Islet precursor cell (in vitro differentiated cells): ENCODE results near the gene FGF14.

ENCODE experiments used
- DNase-seq: peaks from one replicate; pipeline ENCODE4 v3.0.0-alpha.2; 2018

FGF14 gene

DNA sequence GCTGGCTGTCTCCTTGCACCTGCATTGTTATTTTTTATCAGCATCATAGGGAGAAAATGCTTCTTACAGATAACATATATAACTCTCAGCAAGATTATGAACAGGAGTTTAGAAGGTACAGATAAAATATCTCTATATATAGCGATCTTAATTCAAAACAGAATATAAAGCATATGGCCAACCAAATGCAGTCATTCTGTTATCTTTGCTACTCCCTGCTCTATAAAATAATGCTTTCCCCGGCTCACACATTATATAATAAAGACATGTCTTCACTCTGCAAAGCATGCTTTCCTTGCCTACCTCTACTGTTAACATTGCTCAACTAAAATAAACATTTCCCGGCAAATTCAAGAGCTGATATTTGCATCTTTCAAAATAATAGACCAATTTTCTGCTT is 161.7 kb downstream of the FGF14 start:
- DNase-seq = no peak

DNA sequence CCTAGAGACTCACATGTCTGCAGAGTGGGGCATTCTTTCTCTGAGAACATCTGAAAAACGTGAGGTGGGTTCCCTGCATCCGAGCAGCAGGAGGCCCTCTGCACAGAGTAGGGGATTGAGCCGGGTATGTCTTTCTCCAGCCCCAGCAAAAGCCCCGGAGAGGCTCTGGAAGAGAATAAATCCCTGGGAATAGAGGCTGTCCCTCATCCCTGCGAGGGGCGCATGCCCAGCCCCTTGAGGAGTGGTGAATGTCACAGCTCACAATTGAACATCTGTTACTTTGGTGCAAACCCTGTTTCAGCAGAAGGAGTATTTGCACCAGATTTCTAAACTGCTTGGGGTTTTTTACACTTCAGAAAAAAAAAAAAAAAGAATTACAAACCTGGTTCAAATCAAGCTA is 164.6 kb downstream of the FGF14 start:
- no peak for DNase-seq

DNA sequence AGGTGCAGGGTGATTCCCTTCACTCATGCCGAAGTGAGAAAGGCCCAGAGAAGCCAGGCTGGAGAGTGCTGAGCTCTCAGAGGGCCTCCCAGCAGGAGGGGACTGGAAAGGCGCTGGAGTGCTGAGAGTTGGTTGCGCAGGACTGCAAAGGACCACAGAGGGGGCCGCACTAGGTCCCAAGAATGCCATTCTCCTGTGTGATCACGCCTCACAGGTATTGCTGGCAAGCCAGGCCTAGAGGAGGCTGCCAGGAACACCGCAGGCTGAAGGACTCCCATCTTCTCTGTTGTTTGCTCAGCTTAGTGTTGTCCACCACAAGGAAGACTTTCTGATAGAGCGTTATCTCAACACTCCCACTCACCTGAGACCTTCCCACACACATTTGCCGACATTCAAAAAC is 165.0 kb downstream of the FGF14 start:
- DNase-seq = peak; percentile 52

DNA sequence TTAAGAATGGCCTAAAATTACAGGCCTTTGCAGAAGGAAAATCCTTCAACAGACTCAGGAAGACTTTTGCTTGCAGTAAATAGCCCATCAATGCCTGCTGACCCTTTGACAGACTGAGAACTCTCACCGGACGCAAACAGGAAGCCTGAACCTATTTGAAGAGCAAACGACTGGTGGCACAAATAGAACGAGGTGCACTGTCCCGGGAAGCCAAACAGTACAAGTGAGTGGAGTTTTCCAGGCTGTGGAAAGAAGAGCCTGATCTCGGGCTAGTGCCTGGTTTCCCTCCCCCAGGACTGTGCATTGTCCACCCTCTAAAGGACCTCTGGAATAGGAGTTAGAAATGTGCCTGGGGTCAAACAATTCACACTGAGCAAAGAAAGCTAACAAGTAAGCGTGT is 165.5 kb downstream of the FGF14 start:
- DNase-seq = no peak

DNA sequence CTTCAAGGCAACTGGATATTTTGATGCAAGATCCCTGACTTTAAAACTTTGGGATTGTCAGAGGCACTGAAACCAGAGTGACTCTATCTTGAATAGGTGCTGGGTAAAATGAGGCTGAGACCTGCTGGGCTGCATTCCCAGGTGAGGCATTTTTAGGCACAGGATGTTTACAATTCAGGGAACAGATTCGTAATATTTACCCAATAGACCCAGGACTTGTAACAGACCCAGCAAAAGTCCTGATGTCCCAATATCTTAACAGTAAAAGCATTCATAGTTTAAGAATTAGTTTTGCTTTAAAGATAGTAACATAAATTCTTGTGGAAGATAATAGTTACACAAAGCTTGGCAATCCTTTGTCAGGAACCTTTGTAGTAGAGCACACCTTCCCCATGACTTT is 166.2 kb downstream of the FGF14 start:
- DNase-seq = no peak

DNA sequence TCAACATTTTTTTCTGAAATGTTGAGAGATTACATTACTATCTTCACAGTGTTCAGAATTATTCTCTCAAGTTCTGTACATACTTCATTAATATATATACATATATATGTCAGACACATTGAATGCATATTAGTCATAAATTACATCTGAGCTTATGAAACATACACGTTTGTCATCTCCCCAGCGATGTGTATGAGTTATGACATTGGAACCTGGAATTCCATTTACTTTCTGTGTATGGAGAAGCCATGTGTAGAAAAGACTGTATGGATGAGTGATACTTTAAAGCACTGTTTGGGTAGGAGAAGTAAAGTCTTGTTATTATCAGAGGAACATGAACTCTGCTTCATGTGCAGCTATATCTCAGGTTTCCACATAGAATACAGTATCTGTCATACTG is 167.2 kb downstream of the FGF14 start:
- no peak for DNase-seq

DNA sequence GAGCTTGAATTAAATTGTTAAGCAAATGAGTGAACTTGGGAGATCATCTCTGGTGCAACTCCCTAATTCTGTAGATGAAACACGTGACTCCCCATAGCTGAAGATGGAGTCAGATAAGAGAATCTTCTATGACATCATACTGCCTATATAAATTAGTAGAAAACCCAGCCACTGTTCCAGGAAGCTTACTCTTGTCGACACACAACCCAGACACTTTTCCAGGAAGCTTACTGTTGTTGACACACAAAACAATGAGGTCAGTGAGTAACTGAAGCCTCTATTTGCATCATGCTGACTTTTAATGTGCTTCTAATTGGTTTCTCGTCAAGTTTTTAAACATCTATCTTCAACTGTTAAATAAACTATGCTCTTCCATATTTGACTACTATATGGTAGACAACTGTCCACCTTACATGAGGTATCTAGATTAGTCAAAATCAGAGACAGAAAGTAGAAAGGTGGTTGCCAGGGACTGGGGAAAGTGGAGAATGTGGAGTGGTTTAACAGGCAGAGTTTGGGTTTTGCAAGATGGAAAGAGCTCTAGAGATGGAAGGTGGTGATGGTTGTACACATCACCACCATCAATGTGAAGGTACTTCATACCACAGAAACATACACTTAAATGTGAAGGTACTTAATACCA is 168.2 kb downstream of the FGF14 start:
- no peak for DNase-seq

DNA sequence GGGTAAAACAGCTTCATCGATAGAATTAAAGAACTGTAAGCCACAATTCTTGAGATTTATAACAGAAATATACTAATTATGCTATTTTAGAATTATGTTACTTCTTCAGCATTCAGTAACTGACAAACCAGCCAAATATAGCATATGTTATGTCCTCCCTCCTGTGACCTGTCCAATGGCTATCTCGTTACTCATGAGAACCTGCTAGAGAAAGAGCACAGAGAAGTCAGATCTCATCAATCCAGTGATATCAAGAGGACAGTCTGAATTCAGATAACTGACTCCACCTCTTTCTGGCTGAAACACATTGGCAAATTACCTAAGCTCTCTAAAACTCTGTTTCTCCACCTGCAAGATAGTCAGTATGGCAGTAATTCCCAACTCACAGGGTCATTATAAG is 170.4 kb downstream of the FGF14 start:
- DNase-seq = no peak

DNA sequence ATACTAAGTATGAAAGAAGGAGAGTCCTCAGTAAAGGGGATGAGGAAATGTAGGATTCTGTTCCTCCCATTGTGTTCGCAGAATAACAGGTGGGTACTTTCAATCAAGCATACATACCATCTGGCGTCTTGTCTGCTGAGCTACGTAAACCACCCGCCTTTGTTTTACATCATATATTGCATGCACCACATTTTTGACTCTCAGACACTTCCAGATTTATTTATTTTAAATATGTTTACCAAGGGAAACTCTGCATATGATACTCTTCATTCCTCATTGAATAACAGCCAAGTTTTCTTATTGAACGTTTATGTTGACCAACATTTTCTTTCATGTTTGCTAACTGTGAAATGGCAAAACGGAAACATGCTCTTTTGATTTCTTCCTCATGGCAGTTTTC is 174.1 kb downstream of the FGF14 start:
- DNase-seq = no peak

DNA sequence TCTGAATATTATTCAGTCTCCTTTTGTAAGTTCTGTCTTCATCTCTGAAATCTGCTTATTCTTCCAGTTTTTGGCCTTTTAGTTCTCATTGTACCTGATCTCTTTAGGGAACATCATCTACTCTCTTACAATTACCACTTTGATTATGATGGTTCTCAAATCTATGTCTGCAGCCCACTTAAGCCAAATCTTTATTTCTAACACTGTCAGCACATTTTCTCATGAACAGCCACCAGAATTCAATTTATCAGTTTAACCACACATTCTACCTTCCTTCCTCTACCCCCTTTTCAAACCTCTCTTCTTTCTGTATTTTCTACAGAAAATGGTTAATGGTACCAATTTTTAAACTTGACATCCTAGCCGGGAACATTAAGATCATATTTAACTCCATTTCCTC is 175.3 kb downstream of the FGF14 start:
- DNase-seq = no peak

DNA sequence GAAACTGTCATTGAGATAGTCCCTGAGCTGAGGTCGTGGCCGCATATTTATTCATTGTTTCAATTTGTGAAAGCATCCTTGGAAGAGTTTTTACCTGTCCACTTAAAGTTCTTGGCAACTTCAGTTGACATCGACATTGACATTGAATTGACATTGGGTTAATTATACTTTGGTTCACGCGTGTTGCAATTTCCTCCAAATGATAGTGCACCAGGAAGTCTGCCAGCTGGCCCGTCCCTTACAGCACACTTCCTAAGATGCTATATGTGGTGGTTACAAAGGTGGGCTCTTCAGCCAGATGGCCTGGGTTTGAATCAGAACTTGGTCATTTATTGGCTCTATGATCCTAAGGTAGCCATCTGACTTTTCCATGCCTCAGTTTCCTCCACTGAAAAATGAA is 176.0 kb downstream of the FGF14 start:
- DNase-seq = no peak

DNA sequence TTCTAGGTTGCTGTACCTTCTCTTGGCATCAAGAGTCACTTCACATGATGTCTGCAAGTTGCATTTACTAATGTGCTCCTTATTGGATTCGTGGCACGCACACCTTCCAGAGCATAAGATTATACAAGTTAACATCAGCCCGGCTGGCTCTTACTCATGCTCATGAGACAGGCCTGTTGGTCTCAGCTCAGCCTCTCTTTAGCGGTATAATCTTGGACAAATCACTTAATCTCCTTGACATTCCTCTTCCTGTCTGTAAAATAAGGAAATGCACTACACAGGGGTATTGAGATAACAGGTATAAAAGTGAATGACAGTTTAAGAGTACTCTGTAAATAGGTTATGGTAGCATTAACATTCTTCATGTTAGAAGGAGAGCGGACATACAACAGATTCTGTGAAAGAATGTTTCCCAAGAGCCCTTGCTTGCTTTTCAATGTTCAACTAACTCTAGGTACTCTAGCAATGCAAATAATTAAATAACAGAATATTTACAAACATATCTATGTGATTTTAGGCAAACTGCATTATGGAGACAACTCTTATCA is 181.1 kb downstream of the FGF14 start:
- DNase-seq = no peak

DNA sequence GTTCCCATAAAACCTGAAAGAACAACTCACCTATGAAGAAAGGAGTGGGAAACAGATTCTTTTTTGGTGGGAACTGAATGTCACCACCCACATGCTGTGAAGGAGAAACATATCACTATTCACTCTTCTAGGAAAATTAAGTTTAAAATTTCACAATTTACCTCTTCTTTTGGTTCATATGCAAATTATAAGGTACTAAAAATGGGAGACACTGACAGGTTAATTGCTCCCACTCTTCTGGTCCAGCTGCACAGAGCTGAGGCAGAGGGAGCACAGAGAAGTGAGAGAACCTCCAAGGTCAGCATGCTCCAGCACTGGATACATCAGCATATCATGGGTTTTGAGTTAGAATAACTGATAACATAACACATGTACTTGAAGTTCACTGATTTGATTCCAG is 186.9 kb downstream of the FGF14 start:
- DNase-seq = no peak

DNA sequence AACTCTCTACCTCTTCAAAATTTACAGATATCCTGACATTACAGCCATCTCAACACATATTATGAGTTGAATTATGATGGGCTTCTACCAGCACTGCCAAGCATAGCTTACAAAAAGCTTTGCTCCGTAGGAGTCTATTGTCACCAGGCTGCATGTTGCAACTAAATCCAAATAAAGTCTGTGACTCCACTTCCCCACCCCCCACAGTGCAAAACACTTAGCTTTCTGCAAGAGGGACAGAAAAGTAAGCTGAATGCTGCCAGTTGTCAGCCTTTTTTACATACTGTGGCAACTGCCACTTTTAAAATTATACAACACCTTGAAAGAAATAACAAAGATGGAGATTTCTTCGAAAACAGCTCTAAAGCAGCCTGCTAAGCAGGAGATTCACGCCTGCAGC is 189.1 kb downstream of the FGF14 start:
- DNase-seq = no peak

DNA sequence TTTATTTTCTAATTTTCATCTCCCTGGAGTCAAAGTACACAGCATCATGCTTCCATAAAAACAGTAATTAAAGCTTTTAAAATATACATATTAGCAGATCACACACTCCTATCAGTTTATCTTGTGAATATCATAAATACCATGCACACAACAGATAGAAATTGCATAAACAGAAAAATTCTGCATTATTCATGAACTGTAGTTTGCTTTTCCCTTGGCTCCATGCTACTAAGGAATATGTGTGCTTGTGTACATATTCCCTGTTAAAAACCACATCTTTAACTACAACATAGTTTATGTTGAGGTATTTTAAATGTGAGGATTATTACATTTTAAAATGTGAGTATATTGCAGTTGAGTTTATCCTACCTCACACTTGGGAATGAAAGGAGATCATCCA is 193.5 kb downstream of the FGF14 start:
- no peak for DNase-seq

DNA sequence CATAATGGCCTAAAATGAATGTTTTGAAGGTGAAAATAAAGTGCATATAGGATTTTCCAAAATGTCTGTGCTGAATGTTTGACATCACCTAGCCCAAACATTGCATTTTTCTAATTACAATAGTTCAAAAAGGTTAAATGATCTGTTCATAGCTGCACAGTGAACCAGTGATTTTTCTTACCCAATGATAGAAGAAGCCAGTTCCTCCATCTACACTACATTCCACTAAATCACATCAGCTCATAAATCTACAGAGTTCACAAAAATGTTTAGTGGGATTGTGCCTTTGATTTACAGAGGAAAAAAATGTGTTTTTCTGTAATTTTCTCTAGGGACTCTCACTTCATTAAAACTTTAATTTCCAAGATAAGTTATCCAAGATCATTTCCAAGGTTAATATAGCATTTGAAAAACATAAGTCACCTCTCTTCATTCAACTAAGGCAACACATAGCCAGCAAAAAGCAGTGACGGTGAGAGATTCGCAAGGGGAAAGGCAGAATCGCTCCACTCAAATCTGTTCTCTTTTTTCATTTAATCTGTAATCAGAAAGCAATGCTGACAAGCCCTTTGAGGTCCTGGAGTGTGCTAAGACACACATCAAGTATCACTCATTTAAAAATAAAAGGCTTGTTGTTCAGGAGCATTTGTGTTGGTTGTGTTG is 194.0 kb downstream of the FGF14 start:
- DNase-seq = no peak

DNA sequence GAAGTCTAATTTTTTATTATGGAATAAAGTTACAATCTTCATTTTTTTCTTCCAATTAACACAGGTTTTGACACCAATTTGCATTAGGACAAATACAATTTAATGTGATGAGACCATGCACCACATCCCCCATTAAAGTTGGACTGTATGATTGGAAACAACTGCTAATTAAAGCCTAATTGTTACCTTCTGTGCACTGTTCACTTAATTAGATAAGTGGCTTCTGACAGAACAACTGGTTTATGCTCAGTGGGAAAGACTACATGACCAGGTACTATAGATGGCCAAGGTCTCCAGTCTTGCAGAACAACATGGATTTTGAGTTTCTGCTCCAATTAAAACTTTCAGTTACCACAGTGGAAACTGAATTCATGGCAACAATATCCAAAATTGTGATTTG is 198.1 kb downstream of the FGF14 start:
- DNase-seq = no peak

DNA sequence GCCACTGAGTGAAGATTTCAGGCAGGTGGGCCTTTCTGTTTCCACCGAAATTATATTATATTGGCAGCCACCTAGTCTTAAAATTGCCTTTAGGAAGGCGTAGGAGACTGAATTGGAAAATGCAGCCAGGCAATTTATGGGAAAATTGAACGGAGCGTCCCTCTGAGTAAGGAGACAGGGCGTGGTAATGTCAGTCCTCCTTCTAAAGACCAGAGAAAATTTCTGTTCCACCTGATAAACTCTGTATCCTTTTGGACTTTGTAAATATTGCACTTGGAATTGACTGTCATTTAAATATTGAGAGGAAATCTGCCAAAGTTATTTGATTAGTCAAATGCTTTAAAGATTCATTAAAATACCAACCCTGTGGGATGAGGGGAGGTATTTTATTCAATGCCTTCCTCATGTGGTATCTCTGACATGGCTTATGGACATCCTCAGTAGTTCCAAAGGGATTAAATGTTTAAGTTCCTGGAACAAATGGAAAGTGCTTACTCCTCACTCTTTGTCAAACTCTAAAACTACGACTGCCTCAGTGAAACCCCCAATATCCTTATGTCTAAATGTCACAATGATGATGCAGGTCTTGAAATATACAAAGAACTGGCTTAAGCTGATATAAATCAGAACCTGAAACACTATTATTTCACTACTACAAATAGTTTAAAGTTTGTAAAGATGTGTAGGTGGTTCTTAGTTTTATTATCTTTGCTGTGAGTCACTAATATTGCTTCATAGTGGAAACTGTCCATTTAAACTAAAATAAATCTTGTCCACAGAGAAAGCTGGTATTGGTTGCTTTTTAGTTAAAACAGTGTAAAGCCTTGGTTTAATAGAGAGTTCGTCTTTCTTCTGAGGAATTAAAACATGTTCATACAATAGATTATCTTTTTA is 203.2 kb downstream of the FGF14 start:
- no peak for DNase-seq

DNA sequence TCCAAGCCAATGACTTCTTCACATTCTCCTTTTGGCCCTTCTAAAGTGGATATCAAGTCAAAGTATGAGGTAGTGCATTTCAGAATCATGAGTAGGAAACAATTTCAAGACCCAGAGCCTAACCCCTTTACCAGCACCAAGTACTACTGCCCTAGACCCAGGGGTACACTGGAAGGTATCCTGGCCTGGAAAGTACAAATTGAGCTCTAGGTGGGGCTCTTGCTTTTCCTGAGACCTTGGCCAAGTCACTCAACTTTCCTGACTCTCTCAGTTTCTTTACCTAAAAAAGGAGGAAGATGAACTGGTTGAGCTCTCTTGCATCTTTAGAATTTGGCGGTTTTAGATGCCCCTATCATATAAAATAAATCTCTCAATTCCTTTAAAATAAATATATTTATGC is 204.7 kb downstream of the FGF14 start:
- peak; percentile 63 for DNase-seq

DNA sequence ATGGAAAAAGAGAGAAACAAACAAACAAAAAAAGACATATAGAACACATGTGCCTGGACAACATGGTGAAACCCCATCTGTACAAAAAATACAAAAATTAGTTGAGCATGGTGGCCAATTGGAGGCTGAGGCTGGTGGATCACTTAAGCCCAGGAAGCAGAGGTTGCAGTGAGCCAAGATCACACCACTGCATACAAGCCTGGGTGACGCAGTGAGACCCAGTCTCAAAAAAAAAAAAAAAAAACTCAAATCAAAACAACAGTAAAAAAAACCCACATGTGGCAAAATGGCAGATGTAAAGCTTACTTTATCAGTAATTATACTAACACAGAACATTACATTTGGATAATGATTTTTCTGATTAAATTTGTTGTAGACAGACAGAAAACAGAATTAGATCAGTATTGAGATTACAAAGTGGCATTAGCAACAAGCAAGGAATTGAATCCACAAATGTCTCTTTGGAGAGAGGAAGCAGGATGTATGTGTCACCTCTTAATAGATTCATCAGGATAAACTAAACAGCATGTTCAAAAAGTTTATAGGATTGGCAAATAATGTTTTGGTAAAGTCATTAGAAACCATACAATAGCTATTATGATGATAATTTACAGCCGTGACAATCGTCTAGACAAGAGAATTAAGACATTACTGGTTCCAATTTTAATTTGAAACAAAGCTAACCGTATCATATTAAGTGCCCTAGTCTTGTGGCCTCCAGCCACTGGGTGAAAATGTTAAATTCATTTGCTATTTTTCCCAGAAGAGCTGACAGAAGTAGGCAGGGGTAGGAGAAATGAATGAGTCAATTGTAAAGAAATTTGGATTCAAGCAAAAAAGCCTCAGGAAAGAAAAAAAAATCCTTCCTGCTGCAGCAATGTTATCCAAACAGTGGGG is 206.0 kb downstream of the FGF14 start:
- no peak for DNase-seq

DNA sequence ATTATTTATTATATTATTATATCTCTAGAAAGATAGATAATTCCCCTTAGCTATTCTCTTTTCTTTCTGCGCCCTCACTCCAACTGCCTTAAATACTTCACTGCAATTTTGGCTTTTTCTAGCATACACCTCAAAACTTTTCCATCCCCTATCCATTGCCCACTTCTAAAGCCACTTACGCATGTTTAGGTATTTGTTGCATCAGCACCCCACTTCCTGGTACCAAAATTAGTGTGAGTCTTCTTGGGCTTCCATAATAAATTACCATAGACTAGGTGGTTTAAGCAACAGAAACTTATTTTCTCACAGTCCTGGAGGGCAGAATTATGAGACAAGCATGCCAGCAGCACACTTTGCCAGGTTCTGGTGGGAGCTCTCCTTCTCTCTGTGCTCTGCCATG is 209.0 kb downstream of the FGF14 start:
- DNase-seq = no peak

DNA sequence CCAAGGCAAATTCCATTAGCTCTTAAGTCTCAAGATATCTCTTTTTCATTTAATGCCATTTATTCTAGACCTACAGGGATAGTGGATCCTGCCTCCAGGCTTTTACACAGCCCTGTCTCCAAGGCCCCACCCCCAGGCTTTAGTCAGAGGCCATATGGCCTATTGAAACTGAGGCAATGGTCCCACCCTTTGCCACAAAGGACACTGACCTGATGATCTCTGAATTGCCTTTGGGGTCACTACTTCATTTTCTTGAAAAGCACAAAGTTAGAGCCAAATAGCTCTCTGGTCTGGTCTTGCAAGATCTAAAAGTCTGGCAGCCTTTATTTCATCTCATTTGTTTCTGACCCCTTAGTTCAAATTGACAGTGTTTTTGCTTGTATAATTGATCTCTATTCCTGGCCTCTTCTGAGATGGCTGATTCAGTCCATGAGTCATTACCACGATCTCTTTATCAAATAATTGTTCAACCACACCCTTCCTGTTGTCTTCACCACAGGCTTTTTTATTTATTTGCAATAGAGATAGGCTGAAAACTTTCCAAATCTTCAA is 209.8 kb downstream of the FGF14 start:
- no peak for DNase-seq
